Measurements from ENCODE around the gene AKTIP. TPM values are rescaled to one million over a fixed set of nuclear protein-coding genes. Genes with fewer than 3 reads are reported as not detected.

Gene AKTIP
- total RNA-seq, 1 experiment from 2014 or later: 26.2 TPM

- DNase-seq: no peak
- Histone ChIP-seq H2BK120ac (ENCODE audit: low read depth, low read length, poor library complexity, severe bottlenecking) (no peak overlapping the region), H3K79me1 (ENCODE audit: insufficient read depth, low read depth, low read length, poor library complexity, severe bottlenecking) (no peaks in the 10 kb centered on the region), H2BK5ac (ENCODE audit: insufficient read length, low read length) (no peak overlapping the region), H3K27me3 (ENCODE audit: insufficient read depth, low read length) (no peaks in the 10 kb centered on the region), H3K79me2 (ENCODE audit: insufficient read depth, low read length) (no peaks in the 10 kb centered on the region), H3K23ac (ENCODE audit: insufficient read length, low read depth, low read length) (no peak overlapping the region), H3K4ac (ENCODE audit: low read depth, low read length) (no peak overlapping the region), H3K27ac (ENCODE audit: insufficient read length, low read depth, low read length) (no peak overlapping the region), H4K91ac (ENCODE audit: insufficient read length, low read depth, low read length) (no peak overlapping the region), H3K23me2 (ENCODE audit: insufficient read length, low read depth, low read length, poor library complexity, severe bottlenecking) (peaks cover 5% of the 10 kb centered on the region), H2AFZ (ENCODE audit: low read length) (no peak overlapping the region), H3K9me3 (ENCODE audit: control insufficient read depth, low read depth, low read length) (no peaks in the 10 kb centered on the region), H4K5ac (ENCODE audit: insufficient read length, low read depth, low read length) (no peak overlapping the region), H3K4me2 (ENCODE audit: insufficient read depth, insufficient read length, low read length) (no peak overlapping the region), H3K4me1 (ENCODE audit: insufficient read depth, low read length) (peaks cover 3% of the 10 kb centered on the region; the same call in 1 of the 2 replicates), H2AK5ac (ENCODE audit: insufficient read length, low read length) (no peak overlapping the region), H4K20me1 (ENCODE audit: control insufficient read depth, insufficient read depth, insufficient read length) (no peaks in the 10 kb centered on the region), H3T11ph (ENCODE audit: low read length) (no peak overlapping the region), H3K18ac (ENCODE audit: insufficient read length, low read depth, low read length) (no peak overlapping the region), H4K8ac (replicated peaks; ENCODE audit: insufficient read length, low read depth, low read length) (no peak overlapping the region), H3K56ac (ENCODE audit: insufficient read length, low read depth, low read length) (no peak overlapping the region), H3K14ac (ENCODE audit: insufficient read depth, low read length) (no peak overlapping the region), H2BK20ac (ENCODE audit: low read depth, low read length, poor library complexity, severe bottlenecking) (no peak overlapping the region), H3K9ac (ENCODE audit: extremely low read depth, insufficient read length, low read length) (no peak overlapping the region), H2BK15ac (ENCODE audit: low read depth, low read length) (no peak overlapping the region), H2BK12ac (ENCODE audit: insufficient read length, low read depth, low read length) (no peak overlapping the region)
- no peak for TF ChIP-seq CTCF (conservative IDR thresholded peaks at IDR 0.05)
- peaks cover 1% of the 10 kb centered on the region; the same call in 1 of the 2 replicates for H3K27me3 Mint-ChIP-seq (ENCODE audit: low read depth)
- H3K4me3 Mint-ChIP-seq: no peak overlapping the region
- WGBS (ENCODE audit: extremely low coverage, insufficient read length, low lambda C conversion rate): no CpG with 5 or more reads among the region's 3 CpGs
- H3K9me3 Mint-ChIP-seq: peaks cover 0 to 2% of the 10 kb centered on the region in 2 experiments; a peak in 1 of 5 replicates
- peaks cover 29% of the 10 kb centered on the region in 2 experiments for H3K4me1 Mint-ChIP-seq
- H3K27ac Mint-ChIP-seq: no peak overlapping the region
- no peaks in the 10 kb centered on the region; a peak in 1 of 7 replicates for H3K36me3 Mint-ChIP-seq (ENCODE audit: insufficient read depth in 1 of 3, low read depth in 3 of 3)
Measured at GRCh38 chr16:53506254-53506653, 3.2 kb upstream of the AKTIP start.

Data from H9 (cell line).